OCI-LY1 (cell line): Measurements from ENCODE around the gene MYO16.

ENCODE experiments used
- H2AFZ ChIP-seq: fragments of 200-600 bp; sonication (generic), shearing (Covaris generic); 2 replicates; pipeline ENCODE4 v1.6.0; 2014; ENCODE audit warnings: antibody characterized with exemption, mild to moderate bottlenecking, low read length
- H3F3A ChIP-seq: fragments of 200-600 bp; sonication (generic), shearing (Covaris generic); 2 replicates; pipeline ENCODE4 v1.6.0; 2014; ENCODE audit warnings: mild to moderate bottlenecking, antibody characterized with exemption, low read length, moderate library complexity; ENCODE audit not compliant: insufficient read depth
- H3K27ac ChIP-seq: fragments of 200-600 bp; sonication (generic); 2 replicates; pipeline ENCODE4 v1.5.1; 2014; ENCODE audit warnings: low read length, mixed run types, mild to moderate bottlenecking, low read depth; ENCODE audit not compliant: poor library complexity, severe bottlenecking
- H3K27me3 ChIP-seq: fragments of 200-600 bp; sonication (generic); 2 replicates; pipeline ENCODE4 v1.6.0; 2014; ENCODE audit warnings: antibody characterized with exemption, mild to moderate bottlenecking, low read length, moderate library complexity; ENCODE audit not compliant: insufficient read depth
- H3K36me3 ChIP-seq: fragments of 200-600 bp; sonication (generic); 2 replicates; pipeline ENCODE4 v1.6.1; 2014; ENCODE audit warnings: mild to moderate bottlenecking, antibody characterized with exemption, low read length, moderate library complexity, mixed read lengths; ENCODE audit not compliant: insufficient read depth
- H3K4me1 ChIP-seq: fragments of 200-600 bp; sonication (generic); 2 replicates; pipeline ENCODE4 v1.5.1; 2014; ENCODE audit warnings: mild to moderate bottlenecking, low read length, moderate library complexity; ENCODE audit not compliant: insufficient read depth, severe bottlenecking
- H3K4me2 ChIP-seq: fragments of 200-600 bp; sonication (generic), shearing (Covaris generic); 2 replicates; pipeline ENCODE4 v1.6.1; 2014; ENCODE audit warnings: low read length
- H3K4me3 ChIP-seq: fragments of 200-600 bp; sonication (generic); 2 replicates; pipeline ENCODE4 v1.5.1; 2014; ENCODE audit warnings: low read length, low read depth, mild to moderate bottlenecking, mixed read lengths; ENCODE audit not compliant: poor library complexity, severe bottlenecking
- H3K79me2 ChIP-seq: fragments of 200-600 bp; shearing (Covaris generic); 2 replicates; pipeline ENCODE4 v1.6.1; 2016; ENCODE audit warnings: mixed run types, low read length, mixed read lengths; ENCODE audit not compliant: insufficient read depth
- H3K9ac ChIP-seq: fragments of 200-600 bp; sonication (generic), shearing (Covaris generic); 2 replicates; pipeline ENCODE4 v1.6.1; 2014; ENCODE audit warnings: mild to moderate bottlenecking, low read length, mixed read lengths
- H3K9me2 ChIP-seq: fragments of 200-600 bp; sonication (generic), shearing (Covaris generic); 2 replicates; pipeline ENCODE4 v1.6.1; 2014; ENCODE audit warnings: low read depth, mild to moderate bottlenecking, low read length, mixed read lengths
- H3K9me3 ChIP-seq: fragments of 200-600 bp; shearing (Covaris generic); 2 replicates; pipeline ENCODE4 v1.6.1; 2014; ENCODE audit warnings: low read length, mixed read lengths
- H4K20me1 ChIP-seq: fragments of 200-600 bp; sonication (generic), shearing (Covaris generic); 2 replicates; pipeline ENCODE4 v1.6.0; 2016; ENCODE audit warnings: mild to moderate bottlenecking, low read length; ENCODE audit not compliant: insufficient read depth
- EZH2 ChIP-seq: fragments of 200-600 bp; sonication (generic), shearing (Covaris generic); IDR thresholded peaks from 2 replicates; pipeline ENCODE4 v1.8.0; 2017; ENCODE audit warnings: borderline replicate concordance, mixed run types, mild to moderate bottlenecking, antibody characterized with exemption, low read length, moderate library complexity, mixed read lengths
- TF ChIP-seq, protein P1 (sequence below): fragments of 200-600 bp; sonication (generic), shearing (Covaris generic); IDR thresholded peaks from 2 replicates; pipeline ENCODE4 v1.5.1; 2017; ENCODE audit warnings: mild to moderate bottlenecking, antibody characterized with exemption, low read length, moderate library complexity, mixed read lengths

MYO16 gene

GRCh38 chr13:109100705-109101304, 471.4 kb downstream of the MYO16 start:
- Histone ChIP-seq H3K9me2 (no peaks in the 10 kb centered on the region), H3K79me2 (no peaks in the 10 kb centered on the region), H3K4me3 (no peak overlapping the region), H3K4me1 (no peaks in the 10 kb centered on the region), H4K20me1 (no peaks in the 10 kb centered on the region), H3K4me2 (no peak overlapping the region), H3F3A (no peaks in the 10 kb centered on the region), H3K27me3 (no peaks in the 10 kb centered on the region; the same call in 1 of the 2 replicates), H3K9me3 (no peaks in the 10 kb centered on the region), H3K36me3 (no peaks in the 10 kb centered on the region), H3K9ac (no peak overlapping the region), H2AFZ (no peak overlapping the region), H3K27ac (no peak overlapping the region)
- TF ChIP-seq, protein P1, sequence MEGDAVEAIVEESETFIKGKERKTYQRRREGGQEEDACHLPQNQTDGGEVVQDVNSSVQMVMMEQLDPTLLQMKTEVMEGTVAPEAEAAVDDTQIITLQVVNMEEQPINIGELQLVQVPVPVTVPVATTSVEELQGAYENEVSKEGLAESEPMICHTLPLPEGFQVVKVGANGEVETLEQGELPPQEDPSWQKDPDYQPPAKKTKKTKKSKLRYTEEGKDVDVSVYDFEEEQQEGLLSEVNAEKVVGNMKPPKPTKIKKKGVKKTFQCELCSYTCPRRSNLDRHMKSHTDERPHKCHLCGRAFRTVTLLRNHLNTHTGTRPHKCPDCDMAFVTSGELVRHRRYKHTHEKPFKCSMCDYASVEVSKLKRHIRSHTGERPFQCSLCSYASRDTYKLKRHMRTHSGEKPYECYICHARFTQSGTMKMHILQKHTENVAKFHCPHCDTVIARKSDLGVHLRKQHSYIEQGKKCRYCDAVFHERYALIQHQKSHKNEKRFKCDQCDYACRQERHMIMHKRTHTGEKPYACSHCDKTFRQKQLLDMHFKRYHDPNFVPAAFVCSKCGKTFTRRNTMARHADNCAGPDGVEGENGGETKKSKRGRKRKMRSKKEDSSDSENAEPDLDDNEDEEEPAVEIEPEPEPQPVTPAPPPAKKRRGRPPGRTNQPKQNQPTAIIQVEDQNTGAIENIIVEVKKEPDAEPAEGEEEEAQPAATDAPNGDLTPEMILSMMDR: no peak
- no peak for TF ChIP-seq EZH2

DNA sequence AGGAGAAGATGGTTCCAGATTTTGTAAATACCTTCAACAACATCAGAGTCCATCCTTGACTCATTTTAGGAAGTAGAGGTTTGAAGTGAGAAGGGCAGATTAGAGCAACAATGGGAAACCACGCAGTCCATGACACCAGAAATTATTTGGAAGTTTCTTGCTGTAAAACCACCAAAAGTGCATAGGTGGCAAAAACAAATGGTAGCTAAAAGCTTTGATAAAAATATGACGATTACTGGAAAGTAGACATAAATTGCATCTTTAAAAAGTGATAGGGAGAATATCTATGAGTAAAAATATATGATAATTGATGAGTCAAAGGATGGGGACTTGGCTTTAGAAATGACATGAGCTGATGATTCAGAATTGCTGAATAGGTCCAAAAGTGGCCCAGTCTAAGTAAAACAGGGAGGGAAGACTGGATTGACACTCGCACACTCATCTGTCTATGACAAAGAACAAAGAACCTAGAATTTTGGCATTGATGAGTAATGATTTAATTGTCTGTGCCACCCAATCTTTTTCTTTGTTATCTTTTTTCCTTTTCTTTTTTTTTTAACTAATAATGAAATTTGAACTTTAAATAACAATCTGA, 472.2 kb downstream of the MYO16 start:
- no peaks in the 10 kb centered on the region for H3K9me3 ChIP-seq
- no peak overlapping the region for H3K4me2 ChIP-seq
- no peaks in the 10 kb centered on the region for H3F3A ChIP-seq
- no peaks in the 10 kb centered on the region for H3K79me2 ChIP-seq
- no peaks in the 10 kb centered on the region; the same call in 1 of the 2 replicates for H3K27me3 ChIP-seq
- no peak overlapping the region for H2AFZ ChIP-seq
- H3K9me2 ChIP-seq: no peaks in the 10 kb centered on the region
- no peak overlapping the region for H3K4me3 ChIP-seq
- H4K20me1 ChIP-seq: no peaks in the 10 kb centered on the region
- no peak overlapping the region for H3K9ac ChIP-seq
- H3K36me3 ChIP-seq: no peaks in the 10 kb centered on the region
- H3K4me1 ChIP-seq: no peaks in the 10 kb centered on the region
- no peak overlapping the region for H3K27ac ChIP-seq
- TF ChIP-seq, protein P1: no peak
- no peak for TF ChIP-seq EZH2

DNA sequence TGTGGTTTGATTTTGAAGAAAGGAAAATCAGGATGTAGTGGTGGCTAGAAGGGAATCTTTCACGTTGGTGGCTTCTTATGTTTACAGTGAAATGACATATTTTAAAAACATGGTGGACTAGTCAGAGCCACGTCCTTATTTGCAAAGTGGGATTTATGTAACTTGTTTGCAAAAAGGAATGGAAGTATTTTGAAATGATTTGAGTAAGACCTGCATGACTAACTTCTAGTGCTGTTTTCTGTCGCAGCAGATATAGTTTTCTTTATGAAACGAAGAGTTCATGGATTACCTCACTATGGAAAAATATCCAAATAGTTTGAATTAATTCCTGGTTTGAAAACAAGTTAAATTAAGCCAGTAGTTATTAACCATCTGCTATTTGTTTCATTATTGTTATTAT, 476.5 kb downstream of the MYO16 start:
- TF ChIP-seq, protein P1: no peak
- no peak for TF ChIP-seq EZH2
- H3K27me3 ChIP-seq: no peaks in the 10 kb centered on the region

More for the DNA sequence above, 476.5 kb downstream of the MYO16 start:
- Histone ChIP-seq H3K36me3 (no peaks in the 10 kb centered on the region), H3K4me3 (no peak overlapping the region), H3K4me1 (no peaks in the 10 kb centered on the region), H3K9me2 (no peaks in the 10 kb centered on the region), H4K20me1 (no peaks in the 10 kb centered on the region), H3K4me2 (no peak overlapping the region), H2AFZ (no peak overlapping the region), H3F3A (no peaks in the 10 kb centered on the region), H3K9ac (no peak overlapping the region), H3K9me3 (no peaks in the 10 kb centered on the region), H3K79me2 (no peaks in the 10 kb centered on the region), H3K27ac (no peak overlapping the region)
